Activated T-cell treated with anti-CD3 and anti-CD28 coated beads, Interleukin-2, amount 50 U/mL, for 48 hours (primary cell): ENCODE results near the gene SLC13A4.
"Not testable (repeated sequence)": the region's sequence is repeated elsewhere in the genome, so short reads cannot be mapped to it uniquely, and the experiment has no call there.

Source experiments
- DNase-seq, 2 experiments: peaks; one replicate each; pipeline ENCODE4 v3.0.0-alpha.2; 2020

Gene SLC13A4

GRCh38 chr7:135748770-135749169 lies 20.8 kb upstream of the SLC13A4 start, which contains the start of gene FAM180A:
FAM180A (minus strand) TSS chr7:135748813; CDS start chr7:135748580, 233 bp downstream.
- no peak for DNase-seq

GRCh38 chr7:135747366-135747765 lies 19.4 kb upstream of the SLC13A4 start:
- DNase-seq: no peak

- DNase-seq: no peak
Measured at GRCh38 chr7:135745703-135746312, 17.8 kb upstream of the SLC13A4 start.

GRCh38 chr7:135744938-135745702 lies 17.1 kb upstream of the SLC13A4 start:
- no peak for DNase-seq

GRCh38 chr7:135743907-135744731 lies 16.1 kb upstream of the SLC13A4 start:
- no peak for DNase-seq

GRCh38 chr7:135742371-135742770 lies 14.4 kb upstream of the SLC13A4 start:
- no peak for DNase-seq

- DNase-seq: no peak
Measured at GRCh38 chr7:135741905-135742304, 13.9 kb upstream of the SLC13A4 start.

- DNase-seq: no peak
Measured at GRCh38 chr7:135740889-135741288, 12.9 kb upstream of the SLC13A4 start.

- DNase-seq: not testable (repeated sequence)
Measured at GRCh38 chr7:135737306-135737647, 9.3 kb upstream of the SLC13A4 start.

- no peak for DNase-seq
Measured at GRCh38 chr7:135736586-135737305, 8.8 kb upstream of the SLC13A4 start.

- no peak for DNase-seq
Measured at GRCh38 chr7:135734343-135734689, 6.3 kb upstream of the SLC13A4 start.

GRCh38 chr7:135733603-135734342 lies 5.8 kb upstream of the SLC13A4 start:
- DNase-seq: no peak

GRCh38 chr7:135731131-135731530 lies 3.1 kb upstream of the SLC13A4 start:
- no peak for DNase-seq

- DNase-seq: no peak
Measured at GRCh38 chr7:135729230-135729629, 1.2 kb upstream of the SLC13A4 start.

- no peak for DNase-seq
Measured at GRCh38 chr7:135726911-135727673, 894 bp downstream of the SLC13A4 start.

GRCh38 chr7:135726276-135726788 lies 1.7 kb downstream of the SLC13A4 start:
- DNase-seq: no peak

- no peak for DNase-seq
Measured at GRCh38 chr7:135723411-135723810, 4.6 kb downstream of the SLC13A4 start.

GRCh38 chr7:135721198-135721820 lies 6.7 kb downstream of the SLC13A4 start:
- no peak for DNase-seq

GRCh38 chr7:135719688-135720087 lies 8.3 kb downstream of the SLC13A4 start:
- DNase-seq: no peak

GRCh38 chr7:135718794-135719437 lies 9.1 kb downstream of the SLC13A4 start:
- DNase-seq: no peak
